Heart right ventricle (tissue), 16 donors: Measurements from ENCODE around the gene HIC1. TPM values are rescaled to one million over a fixed set of nuclear protein-coding genes. Genes with fewer than 3 reads are reported as not detected.

Source experiments
- ATAC-seq, 8 donors: fragments of 200-7000 bp; cut with Tn5 transposase; one replicate each; pipeline ENCODE4 v1.9.1; 2020; ENCODE audit warnings: mild to moderate bottlenecking in 8 of 8, moderate library complexity in 8 of 8, moderate number of reproducible peaks in 1 of 8
- DNase-seq, 2 donors: peaks; one replicate each; pipeline ENCODE4 v3.0.0-alpha.2; 2020
- H3K27ac ChIP-seq, 10 donors: fragments of 200-600 bp; sonication (generic) in 2 of 10; one replicate each; pipeline versions ENCODE4 v1.5.0 to v1.8.0; 2020 to 2022; ENCODE audit warnings: mild to moderate bottlenecking in 3 of 10
- H3K27me3 ChIP-seq, 7 donors: fragments of 200-600 bp; one replicate each; pipeline ENCODE4 v1.8.0; 2021 to 2022; ENCODE audit warnings: mild to moderate bottlenecking in 2 of 7
- H3K36me3 ChIP-seq, 9 donors: fragments of 200-600 bp; sonication (generic) in 1 of 9; one replicate each; pipeline versions ENCODE4 v1.5.0 to v1.8.0; 2020 to 2022; ENCODE audit warnings: mild to moderate bottlenecking in 2 of 9
- H3K4me1 ChIP-seq, 9 donors: fragments of 200-600 bp; sonication (generic) in 1 of 9; one replicate each; pipeline versions ENCODE4 v1.5.0 to v1.8.0; 2020 to 2022; ENCODE audit warnings: mild to moderate bottlenecking in 4 of 9
- H3K4me3 ChIP-seq, 10 donors: fragments of 200-600 bp; sonication (generic) in 2 of 10; one replicate each; pipeline versions ENCODE4 v1.5.0 to v1.8.0; 2020 to 2022; ENCODE audit warnings: mild to moderate bottlenecking in 7 of 10, moderate library complexity in 2 of 10
- H3K9me3 ChIP-seq, 11 donors: fragments of 200-600 bp in 10 of 11; sonication (generic) in 2 of 11; one replicate each; pipeline versions ENCODE4 v1.5.0 to v1.8.0; 2013 to 2022; ENCODE audit warnings: mild to moderate bottlenecking in 2 of 11, control low read depth in 1 of 11, moderate library complexity in 1 of 11
- CTCF ChIP-seq, 9 donors: fragments of 200-600 bp; sonication (generic) in 2 of 9; IDR thresholded peaks; one replicate each; pipeline versions ENCODE4 v1.5.0 to v1.8.0; 2021 to 2022; ENCODE audit warnings: antibody characterized with exemption in 9 of 9, mild to moderate bottlenecking in 5 of 9, moderate library complexity in 1 of 9
- WGBS, 2 donors: extraction: QIAGEN DNeasy Blood & Tissue Kit; methylation state at CpG; one replicate each; pipeline ENCODE4 v1.1.7; 2013; ENCODE audit warnings: inconsistent platforms in 1 of 2; 5-methylcytosine and 5-hydroxymethylcytosine counted together
- intact Hi-C, 10 donors: fragments of 100-400 bp; cut with DNase I; formaldehyde crosslinking; loops; one replicate each; pipeline versions ENCODE4 v1.11.1 to v1.14.2; 2022
- polyA plus RNA-seq, 2 donors: library from polyadenylated mRNA; stranded (reverse); fragments of 200-250 nt; gene quantifications; one replicate each; pipeline ENCODE4 v1.2.3, GENCODE V29; 2013
- total RNA-seq, 10 donors: library from RNA; stranded (reverse); fragmentation: NEBNext Ultra II Directional in 3 of 10; extraction: Animal tissue kit (Norgen Biotek cat#: 25700) in 3 of 10; gene quantifications; one replicate each; pipeline versions ENCODE4 v1.2.1 to v1.2.4, GENCODE V29; 2021 to 2023
- donor health status: Arrhythmogenic right ventricular cardiomyopathy.
- donor health status: ischemic (EF 13 %, LVEDD 7.1; RV severe dilation, severe dysfunction).
- donor health status: healthy with polysubstance abuse.
- donor health status: DM: no; HTN: yes; CAD: no.
- donor health status: DM: no; HTN: no; CAD: no.
- donor health status: ischemic (EF 25% LVEDD 6.9; RV normal size, moderate dysfunction).
- donor health status: ischemic (EF 25% LVEDD 5.7; RV mildly dilated, moderate dysfunction).
- donor health status: healthy.
- donor health status: DM: yes; HTN: yes; CAD: no.
- donor health status: Ischemic cardiomyopathy.
- donor health status: ischemic (EF 35%, LVEDD 5.7; RV mildly dilated, moderate dysfunction).
- donor health status: nonischemic (EF 11% LVEDD 7.7; RV severe dilation, severe dysfunction).
- donor health status: DM: yes; HTN: yes; CAD: no.
- donor health status: PGD.
- donor health status: ischemic (EF 29% LVEDD 5.4; RV normal size, mild dysfunction).
- donor health status: nonischemic (EF 23%, LVEDD 6.1; RV moderate dilation, normal function).

HIC1 gene
- total and polyA plus RNA-seq, 12 donors = 3.5 to 37.5 (median 12.1) TPM

- DNase-seq (peak; percentile 90), ATAC-seq (peak; percentile 84 to 95 (median 89))
- intact Hi-C loops = loop anchor here in 3 of 10 donors (5.0 to 10.0 kb wide), 3 partner anchors 118 to 375 kb away; partner anchors contain the start of gene WDR81 (in 2 of the 3)
- H3K27me3 ChIP-seq = peaks cover 0 to 46% (median 19%) of the 10 kb centered on the region in 7 donors
- WGBS, 2 donors = 0 to 1% methylated on average over 59 of the region's 59 CpGs
- peak within 1 kb of the TSS; percentile 74 to 99 (median 95) for H3K4me3 ChIP-seq
- H3K4me1 ChIP-seq = peaks cover 10 to 43% (median 29%) of the 10 kb centered on the region in 9 donors
- peak within 1 kb of the TSS in 9 of 10 donors; percentile 23 to 84 (median 72) for H3K27ac ChIP-seq
- H3K9me3 ChIP-seq = no peaks in the 10 kb centered on the region
- peaks cover 0 to 16% (median 0%) of the 10 kb centered on the region in 9 donors for H3K36me3 ChIP-seq
- TF ChIP-seq CTCF (IDR thresholded peaks at IDR 0.05) = no peak
These were observed 24.8 kb upstream of the HIC1 start, which contains the start of gene DPH1 for GRCh38 chr17:2029911-2030778. Gene DPH1 (plus strand): TSS chr17:2030153. CDS start chr17:2030170, 17 bp downstream.

DNA sequence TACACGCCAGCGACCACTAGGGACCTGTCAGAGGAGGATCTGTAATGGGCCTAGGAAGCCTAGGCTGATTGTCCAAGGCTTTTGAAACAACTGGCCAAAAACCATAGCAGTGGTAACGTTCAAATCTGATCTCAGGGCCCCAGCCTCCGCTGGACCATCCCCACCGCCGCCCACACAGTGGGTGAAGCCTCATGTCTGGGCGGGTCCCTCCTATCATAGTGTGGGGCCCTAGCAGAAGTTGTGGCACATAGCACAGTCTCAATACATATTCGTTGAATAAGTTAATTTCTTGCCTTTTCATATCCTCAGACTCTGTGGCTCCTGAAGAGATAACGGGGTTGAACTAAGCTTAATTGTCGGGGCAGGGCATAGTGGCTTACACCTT, 24.1 kb upstream of the HIC1 start:
- intact Hi-C loops = loop anchor here in 1 of 10 donors (10.0 kb wide), 2 partner anchors 306 to 376 kb away; partner anchors contain the start of gene WDR81

DNA sequence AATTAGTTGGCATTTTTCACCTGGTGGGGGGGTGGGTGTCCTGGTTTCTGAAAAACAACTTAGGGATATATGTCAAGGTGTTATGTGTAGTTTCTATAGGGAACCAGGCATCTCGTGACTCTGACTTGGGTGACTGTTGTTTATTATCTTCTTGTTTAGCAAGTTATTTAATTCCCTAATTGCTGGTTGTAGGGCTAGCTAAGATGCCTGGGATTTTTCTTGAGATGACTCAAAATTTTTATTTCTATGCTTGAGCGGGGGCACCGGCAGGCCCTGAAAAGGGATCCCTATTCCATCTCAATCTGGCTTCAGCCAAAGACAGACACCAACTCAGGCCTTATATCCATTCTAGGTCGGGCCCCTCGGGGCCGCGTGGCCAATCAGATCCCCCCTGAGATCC, 21.8 kb upstream of the HIC1 start:
- no peak for DNase-seq
- intact Hi-C loops = loop anchor here in 1 of 10 donors (10.0 kb wide), 2 partner anchors 308 to 378 kb away; partner anchors contain the start of gene WDR81
- ATAC-seq = no peak

More for the DNA sequence above, 24.1 kb upstream of the HIC1 start:
- TF ChIP-seq CTCF (IDR thresholded peaks at IDR 0.05) = peak in 7 of 9 donors; percentile 7 to 54 (median 51)
- peak overlapping the region; percentile 74 to 99 (median 95) for H3K4me3 ChIP-seq
- H3K27ac ChIP-seq = peak overlapping the region in 4 of 10 donors; percentile 71 to 84 (median 79)
- H3K4me1 ChIP-seq = peaks cover 10 to 37% (median 24%) of the 10 kb centered on the region in 9 donors
- H3K36me3 ChIP-seq = peaks cover 0 to 22% (median 4%) of the 10 kb centered on the region in 9 donors
- no peaks in the 10 kb centered on the region for H3K9me3 ChIP-seq
- DNase-seq (peak in 1 of 2 donors; percentile 57), ATAC-seq (no peak)
- WGBS, 2 donors = 23% methylated on average over 10 of the region's 10 CpGs
- peaks cover 0 to 40% (median 15%) of the 10 kb centered on the region in 7 donors for H3K27me3 ChIP-seq

More for the DNA sequence above, 21.8 kb upstream of the HIC1 start:
- 94 to 95% methylated on average over 7 of the region's 7 CpGs for whole genome bisulfite sequencing, 2 donors
- H3K36me3 ChIP-seq = peaks cover 0 to 46% (median 20%) of the 10 kb centered on the region in 9 donors
- peaks cover 0 to 18% (median 0%) of the 10 kb centered on the region in 7 donors for H3K27me3 ChIP-seq
- H3K4me1 ChIP-seq = peaks cover 10 to 30% (median 17%) of the 10 kb centered on the region in 9 donors
- H3K9me3 ChIP-seq = no peaks in the 10 kb centered on the region
- no peak overlapping the region for H3K4me3 ChIP-seq
- TF ChIP-seq CTCF (IDR thresholded peaks at IDR 0.05) = no peak
- H3K27ac ChIP-seq = no peak overlapping the region
